SK-N-SH (cell line): Measurements from ENCODE around the gene SIGLEC6.

Experiments used
- CTCF ChIP-seq: fragments of 200-600 bp; sonication (generic); IDR thresholded peaks from 2 replicates; pipeline ENCODE4 v1.6.1; 2017; ENCODE audit warnings: antibody characterized with exemption, mild to moderate bottlenecking, moderate library complexity
- EP300 ChIP-seq, 2 experiments: IDR thresholded peaks; 2 replicates each; pipeline versions ENCODE4 v1.4.0 to v1.6.1; 2012; ENCODE audit warnings: borderline replicate concordance in 1 of 2, low read depth in 1 of 2, low read length in 1 of 2
- GATA2 ChIP-seq: sonication (generic); formaldehyde crosslinking; IDR thresholded peaks from 2 replicates; pipeline ENCODE4 v1.5.0; 2020; ENCODE audit warnings: mild to moderate bottlenecking, missing genetic modification reagents
- MXI1 ChIP-seq: IDR thresholded peaks from 2 replicates; pipeline ENCODE4 v1.6.1; 2012; ENCODE audit warnings: mild to moderate bottlenecking, low read depth, low read length, improper control_type of control experiment
- NRF1 ChIP-seq: IDR thresholded peaks from 2 replicates; pipeline ENCODE4 v1.6.1; 2012; ENCODE audit warnings: low read depth, mild to moderate bottlenecking, low read length
- PBX3 ChIP-seq: IDR thresholded peaks from 2 replicates; pipeline ENCODE4; 2012
- POLR2AphosphoS5 ChIP-seq: IDR thresholded peaks from 2 replicates; pipeline ENCODE4 v1.6.1; 2012; ENCODE audit warnings: low read depth, low read length
- TAF1 ChIP-seq: IDR thresholded peaks from 2 replicates; pipeline ENCODE4 v1.6.1; 2012; ENCODE audit warnings: low read depth, mild to moderate bottlenecking, low read length, moderate library complexity, borderline replicate concordance
- USF2 ChIP-seq: fragments of 150-350 bp; IDR thresholded peaks from 2 replicates; pipeline ENCODE4 v1.6.1; 2017; ENCODE audit warnings: antibody characterized with exemption, low read length, low read depth, borderline replicate concordance
- TF ChIP-seq, protein P1 (sequence below): IDR thresholded peaks from 2 replicates; pipeline ENCODE4 v1.4.0; 2012; ENCODE audit warnings: low read depth
- TF ChIP-seq, protein P2 (sequence below): IDR thresholded peaks from 2 replicates; pipeline ENCODE4 v1.6.1; 2012; ENCODE audit warnings: mild to moderate bottlenecking, low read depth, low read length, moderate library complexity
- TF ChIP-seq, protein P3 (sequence below): fragments of 150-350 bp; IDR thresholded peaks from 2 replicates; pipeline ENCODE4 v1.6.1; 2016; ENCODE audit warnings: mild to moderate bottlenecking, low read depth, low read length

DNA sequence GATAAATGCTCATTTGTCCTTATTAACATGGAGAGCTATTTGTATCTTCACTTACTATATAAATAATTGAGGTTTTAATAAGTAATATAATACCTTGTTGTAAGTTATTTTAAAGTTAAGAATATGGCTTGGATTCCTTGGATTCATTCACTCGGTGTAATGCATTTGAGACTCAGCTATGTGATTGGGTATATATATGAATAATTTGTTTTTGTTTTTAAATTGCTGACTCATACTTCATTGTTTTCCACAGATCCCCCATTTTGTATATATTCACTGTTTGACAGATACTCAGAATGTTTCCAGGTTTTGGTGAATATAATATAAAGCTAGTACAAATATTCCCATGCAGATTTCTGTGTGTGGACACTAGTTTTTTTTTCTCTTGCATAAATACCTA lies 59.9 kb downstream of the SIGLEC6 start:
- TF ChIP-seq POLR2AphosphoS5 (no peak), USF2 (no peak), TAF1 (no peak), PBX3 (no peak), CTCF (no peak), GATA2 (CRISPR knock-in tag) (no peak), NRF1 (no peak), EP300 (IDR thresholded peaks at IDR 0.05; ENCODE audit: borderline replicate concordance in 1 of 2, low read depth in 1 of 2, low read length in 1 of 2) (no peak), MXI1 (no peak)
- TF ChIP-seq, protein P1, sequence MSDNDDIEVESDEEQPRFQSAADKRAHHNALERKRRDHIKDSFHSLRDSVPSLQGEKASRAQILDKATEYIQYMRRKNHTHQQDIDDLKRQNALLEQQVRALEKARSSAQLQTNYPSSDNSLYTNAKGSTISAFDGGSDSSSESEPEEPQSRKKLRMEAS = no peak
- TF ChIP-seq, protein P2, sequence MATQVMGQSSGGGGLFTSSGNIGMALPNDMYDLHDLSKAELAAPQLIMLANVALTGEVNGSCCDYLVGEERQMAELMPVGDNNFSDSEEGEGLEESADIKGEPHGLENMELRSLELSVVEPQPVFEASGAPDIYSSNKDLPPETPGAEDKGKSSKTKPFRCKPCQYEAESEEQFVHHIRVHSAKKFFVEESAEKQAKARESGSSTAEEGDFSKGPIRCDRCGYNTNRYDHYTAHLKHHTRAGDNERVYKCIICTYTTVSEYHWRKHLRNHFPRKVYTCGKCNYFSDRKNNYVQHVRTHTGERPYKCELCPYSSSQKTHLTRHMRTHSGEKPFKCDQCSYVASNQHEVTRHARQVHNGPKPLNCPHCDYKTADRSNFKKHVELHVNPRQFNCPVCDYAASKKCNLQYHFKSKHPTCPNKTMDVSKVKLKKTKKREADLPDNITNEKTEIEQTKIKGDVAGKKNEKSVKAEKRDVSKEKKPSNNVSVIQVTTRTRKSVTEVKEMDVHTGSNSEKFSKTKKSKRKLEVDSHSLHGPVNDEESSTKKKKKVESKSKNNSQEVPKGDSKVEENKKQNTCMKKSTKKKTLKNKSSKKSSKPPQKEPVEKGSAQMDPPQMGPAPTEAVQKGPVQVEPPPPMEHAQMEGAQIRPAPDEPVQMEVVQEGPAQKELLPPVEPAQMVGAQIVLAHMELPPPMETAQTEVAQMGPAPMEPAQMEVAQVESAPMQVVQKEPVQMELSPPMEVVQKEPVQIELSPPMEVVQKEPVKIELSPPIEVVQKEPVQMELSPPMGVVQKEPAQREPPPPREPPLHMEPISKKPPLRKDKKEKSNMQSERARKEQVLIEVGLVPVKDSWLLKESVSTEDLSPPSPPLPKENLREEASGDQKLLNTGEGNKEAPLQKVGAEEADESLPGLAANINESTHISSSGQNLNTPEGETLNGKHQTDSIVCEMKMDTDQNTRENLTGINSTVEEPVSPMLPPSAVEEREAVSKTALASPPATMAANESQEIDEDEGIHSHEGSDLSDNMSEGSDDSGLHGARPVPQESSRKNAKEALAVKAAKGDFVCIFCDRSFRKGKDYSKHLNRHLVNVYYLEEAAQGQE = no peak
- TF ChIP-seq, protein P3, sequence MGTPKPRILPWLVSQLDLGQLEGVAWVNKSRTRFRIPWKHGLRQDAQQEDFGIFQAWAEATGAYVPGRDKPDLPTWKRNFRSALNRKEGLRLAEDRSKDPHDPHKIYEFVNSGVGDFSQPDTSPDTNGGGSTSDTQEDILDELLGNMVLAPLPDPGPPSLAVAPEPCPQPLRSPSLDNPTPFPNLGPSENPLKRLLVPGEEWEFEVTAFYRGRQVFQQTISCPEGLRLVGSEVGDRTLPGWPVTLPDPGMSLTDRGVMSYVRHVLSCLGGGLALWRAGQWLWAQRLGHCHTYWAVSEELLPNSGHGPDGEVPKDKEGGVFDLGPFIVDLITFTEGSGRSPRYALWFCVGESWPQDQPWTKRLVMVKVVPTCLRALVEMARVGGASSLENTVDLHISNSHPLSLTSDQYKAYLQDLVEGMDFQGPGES = no peak
